RCC 7860 (cell line): ENCODE results near the gene SERBP1.
"Not testable (repeated sequence)": the region's sequence is repeated elsewhere in the genome, so short reads cannot be mapped to it uniquely, and the experiment has no call there.

ENCODE experiments used
- DNase-seq: peaks from one replicate; pipeline ENCODE4 v3.0.0-alpha.2; 2015; ENCODE audit warnings: low spot score
- FAIRE-seq: peaks from 2 replicates; lab custom pipeline; 2012; peaks lifted over from hg19 to GRCh38; lab: Jason Lieb, UNC

SERBP1 gene

DNA sequence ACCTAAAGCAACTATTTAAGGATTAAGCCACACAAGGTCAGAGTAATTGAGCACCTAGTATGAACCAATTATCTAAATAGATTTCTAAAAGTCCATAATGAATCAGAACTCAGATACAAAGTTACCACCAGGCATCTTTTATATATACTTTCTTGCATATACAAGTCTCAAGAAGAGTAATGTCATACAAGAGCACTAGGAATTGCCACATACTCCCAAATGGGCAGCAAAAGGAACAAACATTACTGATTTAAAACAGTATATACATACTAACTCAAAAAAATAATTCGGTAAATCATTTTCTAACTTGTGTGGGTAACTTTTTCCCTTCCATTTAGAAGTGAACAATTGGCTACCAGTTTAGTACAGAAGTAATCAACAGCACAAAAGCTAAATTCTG, 22.1 kb downstream of the SERBP1 start:
- FAIRE-seq: no peak

DNA sequence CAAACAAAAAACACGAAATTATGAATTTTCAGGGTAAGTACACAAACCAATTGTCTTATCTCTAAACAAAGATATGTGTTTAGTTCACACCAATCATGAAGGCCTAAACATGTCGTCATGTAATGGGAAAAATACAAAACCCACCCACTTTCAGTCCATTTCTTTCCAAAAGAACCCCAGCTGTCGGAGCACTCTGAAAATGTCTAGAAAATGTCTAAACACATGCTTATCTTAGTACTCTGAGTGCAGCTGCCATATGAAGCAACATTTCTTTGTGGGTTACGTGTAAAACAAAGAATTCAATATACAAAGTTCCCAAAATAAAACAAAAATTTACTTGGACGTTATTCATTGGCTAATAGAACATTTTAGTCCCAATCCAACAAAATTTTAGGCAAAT, 22.7 kb downstream of the SERBP1 start:
- DNase-seq (no peak), FAIRE-seq (no peak)

More for the DNA sequence above, 22.1 kb downstream of the SERBP1 start:
- DNase-seq: no peak

DNA sequence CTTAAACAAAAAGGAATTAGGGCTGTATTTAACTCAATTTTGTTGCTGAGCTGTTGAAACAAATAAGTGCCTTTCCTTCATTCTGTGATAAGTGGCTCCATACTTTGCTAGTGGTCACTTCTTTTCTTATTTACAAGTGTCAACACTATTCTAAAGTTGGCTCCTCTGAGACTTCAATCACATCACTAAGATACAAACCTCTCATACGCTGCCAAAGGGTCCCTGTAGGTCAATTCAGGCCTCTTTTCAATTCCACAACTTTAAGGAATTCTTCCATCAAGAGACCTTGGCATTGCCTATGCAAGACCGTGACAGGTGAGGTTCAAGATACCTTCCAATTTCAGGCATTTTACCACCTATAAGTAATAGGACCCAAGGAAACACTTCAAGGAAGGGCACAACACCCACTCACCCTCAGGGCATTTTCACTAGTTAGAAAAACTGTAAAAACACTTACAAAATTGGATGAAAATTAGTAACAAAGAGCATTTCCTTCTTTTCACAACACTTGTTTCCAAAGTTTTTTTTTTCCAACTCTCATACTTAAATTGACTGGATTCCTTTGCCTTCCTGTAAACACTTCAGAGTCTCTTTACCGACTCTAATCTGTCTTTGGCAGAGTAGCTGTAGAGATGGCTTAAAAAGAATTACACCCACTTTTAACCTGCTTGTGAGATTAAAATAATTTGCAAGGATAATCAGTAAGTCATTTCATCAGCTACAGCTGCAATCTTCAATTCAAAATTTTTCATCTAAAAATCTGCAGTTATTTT, 24.5 kb downstream of the SERBP1 start:
- no peak for DNase-seq
- no peak for FAIRE-seq

DNA sequence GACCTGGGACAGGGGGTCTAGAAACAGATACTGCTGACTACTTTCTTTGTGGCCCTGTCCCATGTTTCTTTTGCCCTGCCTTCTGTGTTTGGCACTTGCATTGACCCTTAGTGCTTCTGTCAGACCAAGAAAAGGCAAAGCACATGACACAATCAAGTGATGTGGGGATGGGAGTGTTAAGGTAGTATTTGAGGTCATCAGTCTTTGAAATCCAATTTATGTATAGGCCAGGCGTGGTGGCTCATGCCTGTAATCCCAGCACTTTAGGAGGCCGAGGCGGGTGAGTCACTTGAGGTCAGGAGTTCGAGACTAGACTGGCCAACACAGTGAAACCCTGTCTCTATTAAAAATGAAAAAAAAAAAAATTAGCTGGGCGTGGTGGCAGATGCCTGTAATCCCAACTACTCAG, 26.0 kb downstream of the SERBP1 start:
- FAIRE-seq (no peak), DNase-seq (peak; percentile 40)

DNA sequence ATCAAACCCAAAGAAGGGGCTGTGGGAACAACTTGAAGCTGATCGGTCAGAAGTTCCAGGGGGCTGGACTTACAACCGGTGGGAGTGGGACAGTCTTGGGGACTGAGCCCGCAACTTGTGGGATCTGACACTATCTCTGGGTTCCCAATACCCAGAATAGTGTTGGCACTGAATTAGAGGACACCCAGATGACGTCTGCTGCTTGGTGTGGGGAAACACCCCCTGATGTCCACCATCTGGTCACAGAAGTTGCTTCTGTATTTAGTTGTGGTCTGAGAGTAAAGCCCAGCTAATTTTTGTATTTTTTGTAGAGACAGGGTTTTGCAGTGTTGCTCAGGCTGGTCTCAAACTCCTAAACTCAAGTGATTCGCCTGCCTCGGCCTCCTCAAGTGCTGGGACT, 28.8 kb downstream of the SERBP1 start:
- DNase-seq (no peak), FAIRE-seq (no peak)

DNA sequence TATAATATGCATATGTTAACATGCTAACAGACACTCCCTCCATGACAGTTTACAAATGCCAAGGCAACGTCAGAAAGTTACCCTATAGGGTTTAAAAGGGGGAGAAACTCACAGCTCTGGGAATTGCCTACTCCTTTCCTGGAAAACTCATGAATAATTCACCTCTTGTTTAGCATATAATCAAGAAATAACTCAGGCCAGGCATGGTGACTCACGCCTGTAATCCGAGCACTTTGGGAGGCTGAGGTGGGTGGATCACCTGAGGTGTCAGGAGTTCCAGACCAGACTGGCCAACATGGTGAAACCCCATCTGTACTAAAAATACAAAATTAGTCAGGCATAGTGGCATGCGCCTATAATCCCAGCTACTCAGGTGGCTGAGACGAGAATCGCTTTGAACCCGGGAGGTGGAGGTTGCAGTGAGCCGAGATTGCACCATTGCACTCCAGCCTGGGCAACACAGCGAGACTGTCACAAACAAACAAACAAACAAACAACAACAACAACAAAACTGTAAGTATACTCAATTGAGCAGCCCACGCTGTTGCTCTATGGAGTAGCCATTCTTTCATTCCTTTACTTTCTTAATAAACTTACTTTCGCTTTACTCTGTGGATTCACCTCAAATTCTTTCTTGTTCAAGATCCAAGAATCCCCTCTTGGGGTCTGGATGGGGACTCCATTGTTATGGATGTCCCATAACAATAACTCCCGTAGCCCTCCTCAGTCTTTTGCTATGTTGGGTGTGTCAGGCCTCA, 30.0 kb downstream of the SERBP1 start:
- DNase-seq: peak; percentile 20
- not testable (repeated sequence) for FAIRE-seq

DNA sequence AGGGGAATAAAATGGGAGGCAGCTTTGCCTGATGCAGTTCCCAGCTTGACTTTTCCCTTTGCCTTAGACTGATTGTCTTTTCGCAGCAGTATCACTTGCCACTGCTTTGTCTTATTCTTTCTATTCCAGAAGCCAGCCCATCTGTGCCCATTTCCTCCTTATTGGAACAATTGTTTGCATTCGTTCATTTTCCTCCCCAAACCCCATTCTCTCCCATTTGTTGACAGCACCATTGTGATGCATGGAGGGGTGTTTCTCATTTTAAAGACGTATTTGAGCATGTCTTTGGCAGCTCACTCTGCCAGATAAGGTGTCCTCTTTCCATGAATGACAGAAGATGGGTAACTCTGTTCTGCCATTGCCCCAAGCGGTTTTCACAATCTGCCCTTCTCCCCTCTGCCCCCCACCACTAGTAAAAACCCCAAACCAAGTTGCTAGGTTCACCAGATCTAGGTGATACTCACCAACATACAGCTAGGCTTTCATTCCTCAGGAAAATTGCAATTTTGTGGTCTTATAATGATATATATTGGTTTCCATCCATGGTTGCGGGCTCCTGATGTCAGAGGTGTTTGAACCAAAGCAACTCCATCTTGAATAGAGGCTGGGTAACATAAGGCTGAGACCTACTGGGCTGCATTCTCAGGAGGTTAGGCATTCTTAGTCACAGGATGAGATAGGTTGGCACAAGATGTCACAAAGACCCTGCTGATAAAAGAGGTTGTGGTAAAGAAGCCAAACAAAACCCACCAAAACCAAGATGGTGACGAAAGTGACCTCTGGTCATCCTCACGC, 30.8 kb downstream of the SERBP1 start:
- FAIRE-seq: no peak
- DNase-seq: no peak

DNA sequence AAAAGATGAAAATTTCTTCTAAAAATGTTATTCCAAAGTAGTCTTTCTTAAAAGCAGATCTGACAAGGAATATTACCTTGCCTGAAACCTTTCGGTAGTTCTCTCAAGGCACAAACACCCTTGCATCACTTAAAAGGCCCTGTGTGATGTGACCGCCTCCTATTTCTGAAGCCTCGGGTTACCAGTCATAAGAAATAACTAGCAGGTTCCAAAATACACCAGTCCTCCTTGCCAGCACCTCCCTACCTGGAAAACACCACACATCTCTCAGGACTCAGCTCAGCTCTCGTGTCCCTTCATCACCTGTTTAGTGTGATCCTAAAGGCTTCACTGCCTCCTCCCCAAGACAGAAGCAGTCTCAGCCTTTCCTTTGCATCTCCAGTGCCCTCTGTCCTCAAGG, 35.7 kb downstream of the SERBP1 start:
- DNase-seq (no peak), FAIRE-seq (no peak)

DNA sequence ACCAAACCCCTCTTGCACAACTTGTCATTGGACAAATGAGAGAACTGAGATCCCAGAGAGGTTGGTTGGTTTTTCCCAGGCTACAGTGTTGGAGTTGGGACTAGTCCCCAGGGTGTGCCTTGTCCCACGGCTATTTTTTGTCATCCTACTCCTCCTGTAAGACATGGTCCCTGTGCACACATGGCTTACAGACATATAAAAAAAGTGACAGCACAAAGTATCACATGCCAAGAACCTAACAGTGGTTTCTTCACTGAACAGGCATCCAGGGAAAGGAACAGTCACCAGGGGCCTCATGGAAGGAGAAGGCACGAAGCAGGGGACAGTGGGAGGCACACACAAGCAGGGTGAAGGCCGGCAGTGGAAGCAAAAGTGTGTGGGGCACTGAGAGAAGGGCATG, 36.5 kb downstream of the SERBP1 start:
- FAIRE-seq (no peak), DNase-seq (no peak)

DNA sequence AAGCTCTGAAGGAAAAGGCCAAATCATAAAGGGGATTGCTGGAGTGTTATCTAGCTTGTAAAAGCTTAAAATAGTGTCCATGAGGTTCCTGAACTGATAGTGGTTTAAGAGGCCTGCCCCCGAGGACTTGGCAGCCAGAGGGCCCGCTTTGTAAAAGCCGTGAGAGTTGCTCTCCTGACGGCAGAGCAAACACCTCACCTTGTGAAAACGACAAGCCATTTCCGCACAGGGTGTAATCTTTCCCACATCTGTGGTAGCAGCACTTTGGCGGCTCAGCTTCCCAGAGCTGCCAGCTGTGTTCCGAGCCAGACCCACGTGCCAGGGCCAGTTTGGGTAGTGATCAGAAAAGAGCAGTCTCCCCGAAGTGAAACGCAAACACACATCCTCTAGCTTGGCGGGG, 37.0 kb downstream of the SERBP1 start:
- FAIRE-seq (no peak), DNase-seq (no peak)

DNA sequence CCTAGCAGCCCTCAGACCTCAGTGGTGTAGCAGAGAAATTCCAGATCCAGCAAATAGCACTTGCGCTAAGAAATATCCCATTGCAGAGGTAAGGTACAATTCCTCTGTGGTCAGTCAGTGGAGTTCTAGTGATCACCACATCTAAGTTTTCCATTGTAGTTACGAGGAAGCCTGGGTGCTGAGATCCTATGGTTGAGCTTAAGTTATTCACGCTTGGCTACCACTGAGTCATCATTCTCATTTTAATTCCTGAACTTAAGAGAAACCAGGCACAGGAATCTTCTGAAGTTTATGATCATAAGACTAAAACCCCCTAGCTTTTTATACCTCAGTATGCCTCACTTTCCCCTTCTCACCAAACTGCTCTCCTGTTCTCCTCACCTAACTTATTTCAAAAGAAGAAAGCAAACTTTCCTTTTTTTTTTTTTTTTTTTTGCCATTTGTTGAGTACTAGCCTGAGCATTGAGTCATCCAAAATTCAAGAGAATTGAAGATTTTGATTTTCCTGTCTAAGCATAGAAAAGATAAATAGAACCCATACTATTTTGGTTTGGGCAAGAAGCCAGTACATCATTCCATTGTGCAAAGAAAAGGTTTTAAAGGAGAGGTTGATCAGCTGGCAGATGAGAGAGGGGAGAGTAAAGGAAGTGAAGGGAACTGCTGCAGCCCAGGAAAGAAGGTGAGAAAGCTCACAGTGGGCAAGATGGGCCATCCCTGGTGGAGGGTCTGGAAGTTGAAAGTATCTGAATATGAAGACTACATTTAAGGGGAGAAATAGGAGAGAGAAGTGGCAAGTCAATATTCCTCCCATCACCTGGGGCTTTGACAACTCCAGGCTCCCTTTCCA, 39.9 kb downstream of the SERBP1 start:
- FAIRE-seq: peak; percentile 98
- DNase-seq: peak; percentile 94

DNA sequence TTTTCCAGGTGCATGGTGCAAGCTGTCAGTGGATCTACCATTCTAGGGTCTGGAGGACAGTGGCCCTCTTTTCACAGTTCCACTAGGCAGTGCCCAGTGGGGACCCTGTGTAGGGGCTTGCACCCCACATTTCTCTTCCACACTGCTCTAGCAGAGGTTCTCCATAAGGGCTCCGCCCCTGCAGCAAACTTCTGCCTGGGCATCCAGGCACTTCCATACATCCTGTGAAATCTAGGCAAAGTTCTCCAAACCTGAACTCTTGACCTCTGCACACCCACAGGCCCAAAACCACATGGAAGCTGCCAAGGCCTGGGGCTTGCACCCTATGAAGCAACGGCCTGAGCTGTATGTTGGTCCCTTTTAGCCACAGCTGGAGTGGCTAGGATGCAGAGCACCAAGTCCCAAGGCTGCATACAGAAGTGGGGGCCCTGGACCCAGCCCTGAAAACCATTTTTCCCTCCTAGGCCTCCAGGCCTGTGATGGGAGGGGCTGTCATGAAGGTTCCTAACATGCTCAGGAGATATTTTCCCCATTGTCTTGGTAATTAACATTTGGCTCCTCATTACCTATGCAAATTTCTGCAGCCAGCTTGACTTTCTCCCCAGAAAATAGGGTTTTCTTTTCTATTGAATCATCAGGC, 46.1 kb downstream of the SERBP1 start:
- DNase-seq: no peak

DNA sequence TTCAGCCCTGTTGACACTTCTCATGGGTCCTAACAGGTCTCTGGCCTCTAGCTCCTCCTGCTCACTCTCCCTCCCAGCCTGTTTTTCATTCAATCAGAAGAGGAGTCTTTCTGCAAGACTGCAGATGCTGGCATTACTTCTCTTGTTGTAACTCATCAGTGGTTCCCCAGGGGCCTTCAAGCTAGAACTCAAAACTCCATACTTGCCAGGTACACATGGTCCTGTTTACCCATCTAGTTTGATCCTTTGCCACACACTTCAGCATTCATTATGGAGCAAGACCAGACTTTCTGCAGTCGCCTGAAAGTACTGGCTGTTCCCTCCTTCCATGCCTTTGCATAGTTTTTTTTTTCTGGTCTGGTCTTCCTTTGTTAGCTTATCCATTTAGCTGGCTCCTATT, 47.9 kb downstream of the SERBP1 start:
- DNase-seq (no peak), FAIRE-seq (no peak)

More for the DNA sequence above, 46.1 kb downstream of the SERBP1 start:
- no peak for FAIRE-seq

DNA sequence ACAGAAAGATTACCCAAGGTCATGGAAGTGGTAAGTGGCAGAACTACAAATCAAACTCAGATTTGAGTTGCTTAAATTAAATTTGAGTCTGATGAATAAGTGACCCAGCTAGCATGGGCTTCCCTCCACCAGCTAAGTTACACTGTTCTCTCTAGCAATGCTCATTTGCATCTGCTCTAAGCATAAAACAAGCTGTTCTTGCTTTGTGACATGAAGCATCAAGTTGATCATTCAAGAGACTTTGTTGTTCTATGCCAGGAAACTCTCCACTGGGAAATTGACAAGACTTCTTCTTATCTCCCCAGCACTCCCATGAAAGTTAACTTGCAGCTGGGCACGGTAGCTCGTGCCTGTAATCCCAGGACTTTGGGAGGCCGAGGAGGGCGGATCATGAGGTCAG, 49.0 kb downstream of the SERBP1 start:
- FAIRE-seq: no peak
- no peak for DNase-seq

DNA sequence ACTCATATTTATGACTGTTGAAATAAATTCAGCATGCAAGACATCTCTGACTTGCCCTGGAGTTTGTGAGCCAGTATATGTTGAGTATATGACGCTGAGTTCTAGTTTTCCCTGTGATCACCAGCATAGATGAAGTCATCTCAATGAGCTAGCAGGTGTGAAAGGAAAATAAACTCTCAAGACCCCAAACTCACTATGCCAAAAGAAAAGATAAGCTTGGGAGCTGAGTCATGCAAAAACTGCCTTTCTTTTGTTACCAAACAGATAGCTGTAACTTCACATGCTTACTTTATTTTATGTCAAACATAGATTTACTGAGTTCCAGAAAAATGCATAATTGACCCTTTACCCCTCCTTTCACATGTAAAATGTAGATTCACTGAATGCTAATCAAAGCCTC, 52.9 kb downstream of the SERBP1 start:
- DNase-seq (no peak), FAIRE-seq (no peak)

DNA sequence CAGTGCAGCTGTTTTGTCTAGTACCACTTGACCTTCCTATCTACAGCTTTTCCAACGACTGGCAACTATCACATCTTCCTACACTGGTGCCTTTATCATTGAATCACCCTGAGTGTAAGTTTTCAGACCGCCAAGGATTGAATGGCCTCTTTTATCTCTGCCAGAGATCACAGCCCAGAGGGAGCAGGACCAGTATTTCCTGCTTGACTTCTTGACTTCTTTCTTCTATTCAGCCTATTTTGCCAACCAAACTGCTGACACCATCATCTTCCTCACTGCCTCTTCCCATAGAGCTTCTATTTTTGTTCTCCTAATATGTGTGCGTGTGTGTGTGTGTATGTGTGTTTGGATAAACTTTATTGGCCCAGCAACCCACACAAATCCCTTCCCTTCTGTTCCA, 53.8 kb downstream of the SERBP1 start:
- DNase-seq (no peak), FAIRE-seq (no peak)

DNA sequence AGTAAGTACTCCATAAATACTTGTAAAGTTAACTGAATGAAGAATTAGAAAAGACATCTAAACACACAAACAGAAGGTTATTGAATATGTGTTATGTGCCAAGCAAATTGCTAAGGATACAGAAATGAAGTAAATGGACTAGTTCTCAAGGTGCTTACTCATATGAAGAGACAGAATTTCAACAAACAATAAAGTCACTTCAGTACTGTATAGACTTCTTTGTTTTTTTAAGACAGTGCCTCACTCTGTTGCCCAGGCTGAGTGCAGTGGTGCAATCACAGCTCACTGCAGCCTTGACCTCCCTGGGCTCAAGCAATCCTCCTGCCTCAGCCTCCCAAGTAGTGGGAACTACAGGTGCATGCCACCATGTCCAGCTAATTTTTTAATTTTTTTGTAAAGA, 57.3 kb downstream of the SERBP1 start:
- DNase-seq (no peak), FAIRE-seq (no peak)

DNA sequence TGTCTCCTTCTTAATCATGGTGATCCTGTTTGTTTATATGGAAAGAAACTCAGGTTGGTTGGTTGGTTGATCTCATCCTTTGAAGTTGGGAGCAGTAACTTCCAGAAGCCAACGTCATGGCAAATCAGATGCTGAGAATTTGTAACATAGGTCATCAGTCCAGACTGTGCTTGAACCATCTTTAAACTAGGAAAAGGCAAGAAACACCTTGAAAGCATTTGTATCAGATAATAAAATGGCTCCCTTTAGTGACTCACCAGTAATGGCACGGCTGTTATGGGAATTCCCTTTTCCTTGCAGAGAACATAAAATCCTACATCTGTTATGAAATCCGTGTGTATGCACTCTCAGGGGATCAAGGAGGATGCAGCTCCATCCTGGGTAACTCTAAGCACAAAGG, 58.1 kb downstream of the SERBP1 start:
- no peak for DNase-seq

DNA sequence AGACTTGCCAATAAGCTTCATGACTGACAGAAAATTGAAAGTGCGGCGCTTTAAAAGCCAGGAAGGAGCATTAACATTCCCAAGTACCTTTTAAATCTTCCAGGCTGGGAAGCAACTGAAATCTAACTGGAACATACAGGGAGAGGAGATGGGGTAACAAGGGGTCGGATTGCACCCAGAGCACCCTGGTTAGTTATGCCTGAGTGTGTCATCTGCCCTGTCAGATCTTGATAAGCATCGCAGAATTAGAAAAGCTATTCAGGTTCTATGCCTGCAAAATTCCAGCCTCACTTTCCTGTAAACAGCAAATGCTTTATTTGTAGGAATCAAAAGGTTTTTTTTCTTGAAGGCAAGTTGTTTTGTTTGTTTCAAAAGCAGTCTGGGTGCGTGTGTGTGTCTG, 58.5 kb downstream of the SERBP1 start:
- no peak for FAIRE-seq
- no peak for DNase-seq

More for the DNA sequence above, 58.1 kb downstream of the SERBP1 start:
- FAIRE-seq: no peak

DNA sequence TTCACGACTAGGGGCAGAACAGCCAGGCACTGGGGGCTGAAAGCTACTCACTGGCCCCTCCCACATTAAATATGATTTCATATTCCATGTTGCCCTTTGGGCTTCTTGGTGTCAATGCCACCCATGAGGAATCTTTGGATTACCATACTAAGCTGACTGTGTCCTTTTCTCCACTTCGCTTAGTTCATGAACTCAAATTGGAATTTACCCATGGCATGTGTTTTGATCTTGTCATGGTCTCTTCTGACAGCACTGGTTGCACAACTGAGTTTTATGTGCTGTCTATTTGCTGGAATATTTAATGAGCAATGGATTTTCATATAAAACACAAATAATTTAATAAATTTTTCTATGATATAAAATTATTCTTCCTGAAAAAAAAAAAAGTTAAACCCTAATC, 59.2 kb downstream of the SERBP1 start:
- FAIRE-seq (no peak), DNase-seq (no peak)
